GM19351 (cell line): ENCODE measurements around the gene GBF1.

Experiments
- ATAC-seq: cut with Tn5 transposase; IDR thresholded peaks from one replicate; pipeline ENCODE4 v1.9.1; 2021; ENCODE audit warnings: mild to moderate bottlenecking, moderate library complexity; ENCODE audit not compliant: unreplicated experiment

Gene GBF1

GRCh38 chr10:102406815-102407214, 161.5 kb downstream of the GBF1 start:
- no peak for ATAC-seq

- no peak for ATAC-seq
Measured at GRCh38 chr10:102407425-102408130, 162.2 kb downstream of the GBF1 start.

- ATAC-seq: no peak
Measured at GRCh38 chr10:102408131-102408727, 162.9 kb downstream of the GBF1 start.

- no peak for ATAC-seq
Measured at GRCh38 chr10:102408728-102409603, 163.6 kb downstream of the GBF1 start.

- no peak for ATAC-seq
Measured at GRCh38 chr10:102409604-102410428, 164.5 kb downstream of the GBF1 start.

GRCh38 chr10:102410429-102411073, 165.2 kb downstream of the GBF1 start:
- no peak for ATAC-seq

GRCh38 chr10:102411341-102412255, 166.3 kb downstream of the GBF1 start:
- no peak for ATAC-seq

- no peak for ATAC-seq
Measured at GRCh38 chr10:102412293-102412692, 167.0 kb downstream of the GBF1 start.

- no peak for ATAC-seq
Measured at GRCh38 chr10:102413053-102413705, 167.8 kb downstream of the GBF1 start.

GRCh38 chr10:102413806-102414561, 168.7 kb downstream of the GBF1 start:
- no peak for ATAC-seq

GRCh38 chr10:102414749-102415148, 169.4 kb downstream of the GBF1 start:
- no peak for ATAC-seq

- ATAC-seq: no peak
Measured at GRCh38 chr10:102416283-102416682, 171.0 kb downstream of the GBF1 start.

- ATAC-seq: no peak
Measured at GRCh38 chr10:102416695-102417094, 171.4 kb downstream of the GBF1 start.

- no peak for ATAC-seq
Measured at GRCh38 chr10:102418622-102419268, 173.4 kb downstream of the GBF1 start, which contains the start of gene PSD. Gene PSD (minus strand): TSS chr10:102418785. CDS start chr10:102417038, 1,747 bp downstream.

GRCh38 chr10:102419269-102420180, 174.2 kb downstream of the GBF1 start:
- ATAC-seq: no peak

GRCh38 chr10:102420181-102420713, 174.9 kb downstream of the GBF1 start:
- no peak for ATAC-seq
